WTC11 (cell line): ENCODE measurements around the gene SPATC1L.

Experiments used
- CREM ChIP-seq: sonication (generic); formaldehyde crosslinking; IDR thresholded peaks from 2 replicates; pipeline ENCODE4 v1.8.1; 2022; ENCODE audit warnings: mild to moderate bottlenecking, missing genetic modification reagents, moderate library complexity
- FOXK1 ChIP-seq: sonication (generic); formaldehyde crosslinking; IDR thresholded peaks from 2 replicates; pipeline ENCODE4 v1.8.0; 2022; ENCODE audit warnings: mild to moderate bottlenecking, moderate library complexity, missing genetic modification reagents
- JUN ChIP-seq: sonication (generic); formaldehyde crosslinking; IDR thresholded peaks from 2 replicates; pipeline ENCODE4 v1.8.0; 2023; ENCODE audit warnings: mild to moderate bottlenecking, missing genetic modification reagents
- NFYB ChIP-seq: sonication (generic); formaldehyde crosslinking; conservative IDR thresholded peaks from 2 replicates; pipeline ENCODE4 v1.8.0; 2022; ENCODE audit warnings: low read depth, missing genetic modification reagents
- SP1 ChIP-seq: sonication (generic); formaldehyde crosslinking; conservative IDR thresholded peaks from 2 replicates; pipeline ENCODE4 v1.8.1; 2022; ENCODE audit warnings: missing genetic modification reagents
- ZNF263 ChIP-seq: sonication (generic); formaldehyde crosslinking; IDR thresholded peaks from 2 replicates; pipeline ENCODE4 v1.8.1; 2022; ENCODE audit warnings: low read depth, mild to moderate bottlenecking, moderate library complexity, missing genetic modification reagents
- TF ChIP-seq, protein P1 (sequence below): sonication (generic); formaldehyde crosslinking; IDR thresholded peaks from 2 replicates; pipeline ENCODE4 v1.8.1; 2023; ENCODE audit warnings: mild to moderate bottlenecking, missing genetic modification reagents, moderate library complexity
- TF ChIP-seq, protein P2 (sequence below): fragments of 250-450 bp; sonication (Bioruptor Pico); IDR thresholded peaks from 2 replicates; pipeline ENCODE4 v1.9.0; 2021; ENCODE audit warnings: mild to moderate bottlenecking, borderline replicate concordance
- TF ChIP-seq, protein P3 (sequence below): fragments of 200-600 bp; IDR thresholded peaks from 2 replicates; pipeline ENCODE4 v1.8.0; 2022; ENCODE audit warnings: antibody characterized with exemption
- TF ChIP-seq, protein P4 (sequence below): sonication (generic); formaldehyde crosslinking; IDR thresholded peaks from 2 replicates; pipeline ENCODE4 v1.8.1; 2022; ENCODE audit warnings: low read depth, mild to moderate bottlenecking, moderate library complexity, missing genetic modification reagents, borderline replicate concordance
- TF ChIP-seq, protein P5 (sequence below): sonication (generic); formaldehyde crosslinking; IDR thresholded peaks from 2 replicates; pipeline ENCODE4 v1.8.0; 2022; ENCODE audit warnings: mild to moderate bottlenecking, missing genetic modification reagents

DNA sequence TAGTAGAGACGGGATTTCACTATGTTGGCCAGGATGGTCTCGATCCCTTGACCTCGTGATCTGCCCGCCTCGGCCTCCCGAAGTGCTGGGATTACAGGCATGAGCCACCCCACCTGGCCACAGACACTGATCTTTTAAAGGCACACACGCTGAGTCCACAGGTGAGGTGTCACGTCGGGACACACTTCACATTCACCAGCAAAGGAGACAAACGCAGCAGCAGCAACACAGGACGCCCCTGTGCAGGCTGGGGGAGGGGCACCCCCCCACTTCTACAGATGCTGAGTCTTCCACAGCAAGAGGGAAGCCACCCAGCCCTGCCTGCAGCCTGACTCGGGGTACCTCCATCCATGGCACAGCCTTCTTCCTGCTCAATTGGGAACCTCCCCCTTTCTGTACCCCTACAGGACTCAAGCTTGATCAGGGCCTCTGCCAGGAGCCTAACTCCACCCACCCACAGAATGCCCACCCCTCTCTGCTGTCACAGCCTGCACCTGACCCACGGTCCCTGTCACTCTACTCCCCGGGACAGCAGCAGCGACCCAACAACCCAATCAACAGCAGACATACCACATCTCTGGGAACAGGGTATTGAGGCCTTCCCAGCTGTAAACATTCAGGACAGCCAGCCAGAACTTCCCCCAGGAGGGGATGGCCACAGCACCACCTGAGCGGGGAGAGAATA is 34.8 kb upstream of the SPATC1L start:
- TF ChIP-seq, protein P1, sequence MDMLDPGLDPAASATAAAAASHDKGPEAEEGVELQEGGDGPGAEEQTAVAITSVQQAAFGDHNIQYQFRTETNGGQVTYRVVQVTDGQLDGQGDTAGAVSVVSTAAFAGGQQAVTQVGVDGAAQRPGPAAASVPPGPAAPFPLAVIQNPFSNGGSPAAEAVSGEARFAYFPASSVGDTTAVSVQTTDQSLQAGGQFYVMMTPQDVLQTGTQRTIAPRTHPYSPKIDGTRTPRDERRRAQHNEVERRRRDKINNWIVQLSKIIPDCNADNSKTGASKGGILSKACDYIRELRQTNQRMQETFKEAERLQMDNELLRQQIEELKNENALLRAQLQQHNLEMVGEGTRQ (CRISPR knock-in tag), result no peak
- no peak for TF ChIP-seq JUN (CRISPR knock-in tag)
- TF ChIP-seq FOXK1, result no peak
- TF ChIP-seq, protein P2, sequence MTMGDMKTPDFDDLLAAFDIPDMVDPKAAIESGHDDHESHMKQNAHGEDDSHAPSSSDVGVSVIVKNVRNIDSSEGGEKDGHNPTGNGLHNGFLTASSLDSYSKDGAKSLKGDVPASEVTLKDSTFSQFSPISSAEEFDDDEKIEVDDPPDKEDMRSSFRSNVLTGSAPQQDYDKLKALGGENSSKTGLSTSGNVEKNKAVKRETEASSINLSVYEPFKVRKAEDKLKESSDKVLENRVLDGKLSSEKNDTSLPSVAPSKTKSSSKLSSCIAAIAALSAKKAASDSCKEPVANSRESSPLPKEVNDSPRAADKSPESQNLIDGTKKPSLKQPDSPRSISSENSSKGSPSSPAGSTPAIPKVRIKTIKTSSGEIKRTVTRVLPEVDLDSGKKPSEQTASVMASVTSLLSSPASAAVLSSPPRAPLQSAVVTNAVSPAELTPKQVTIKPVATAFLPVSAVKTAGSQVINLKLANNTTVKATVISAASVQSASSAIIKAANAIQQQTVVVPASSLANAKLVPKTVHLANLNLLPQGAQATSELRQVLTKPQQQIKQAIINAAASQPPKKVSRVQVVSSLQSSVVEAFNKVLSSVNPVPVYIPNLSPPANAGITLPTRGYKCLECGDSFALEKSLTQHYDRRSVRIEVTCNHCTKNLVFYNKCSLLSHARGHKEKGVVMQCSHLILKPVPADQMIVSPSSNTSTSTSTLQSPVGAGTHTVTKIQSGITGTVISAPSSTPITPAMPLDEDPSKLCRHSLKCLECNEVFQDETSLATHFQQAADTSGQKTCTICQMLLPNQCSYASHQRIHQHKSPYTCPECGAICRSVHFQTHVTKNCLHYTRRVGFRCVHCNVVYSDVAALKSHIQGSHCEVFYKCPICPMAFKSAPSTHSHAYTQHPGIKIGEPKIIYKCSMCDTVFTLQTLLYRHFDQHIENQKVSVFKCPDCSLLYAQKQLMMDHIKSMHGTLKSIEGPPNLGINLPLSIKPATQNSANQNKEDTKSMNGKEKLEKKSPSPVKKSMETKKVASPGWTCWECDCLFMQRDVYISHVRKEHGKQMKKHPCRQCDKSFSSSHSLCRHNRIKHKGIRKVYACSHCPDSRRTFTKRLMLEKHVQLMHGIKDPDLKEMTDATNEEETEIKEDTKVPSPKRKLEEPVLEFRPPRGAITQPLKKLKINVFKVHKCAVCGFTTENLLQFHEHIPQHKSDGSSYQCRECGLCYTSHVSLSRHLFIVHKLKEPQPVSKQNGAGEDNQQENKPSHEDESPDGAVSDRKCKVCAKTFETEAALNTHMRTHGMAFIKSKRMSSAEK, result no peak
- TF ChIP-seq SP1 (CRISPR knock-in tag), result no peak
- TF ChIP-seq, protein P3, sequence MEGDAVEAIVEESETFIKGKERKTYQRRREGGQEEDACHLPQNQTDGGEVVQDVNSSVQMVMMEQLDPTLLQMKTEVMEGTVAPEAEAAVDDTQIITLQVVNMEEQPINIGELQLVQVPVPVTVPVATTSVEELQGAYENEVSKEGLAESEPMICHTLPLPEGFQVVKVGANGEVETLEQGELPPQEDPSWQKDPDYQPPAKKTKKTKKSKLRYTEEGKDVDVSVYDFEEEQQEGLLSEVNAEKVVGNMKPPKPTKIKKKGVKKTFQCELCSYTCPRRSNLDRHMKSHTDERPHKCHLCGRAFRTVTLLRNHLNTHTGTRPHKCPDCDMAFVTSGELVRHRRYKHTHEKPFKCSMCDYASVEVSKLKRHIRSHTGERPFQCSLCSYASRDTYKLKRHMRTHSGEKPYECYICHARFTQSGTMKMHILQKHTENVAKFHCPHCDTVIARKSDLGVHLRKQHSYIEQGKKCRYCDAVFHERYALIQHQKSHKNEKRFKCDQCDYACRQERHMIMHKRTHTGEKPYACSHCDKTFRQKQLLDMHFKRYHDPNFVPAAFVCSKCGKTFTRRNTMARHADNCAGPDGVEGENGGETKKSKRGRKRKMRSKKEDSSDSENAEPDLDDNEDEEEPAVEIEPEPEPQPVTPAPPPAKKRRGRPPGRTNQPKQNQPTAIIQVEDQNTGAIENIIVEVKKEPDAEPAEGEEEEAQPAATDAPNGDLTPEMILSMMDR, result no peak
- TF ChIP-seq, protein P4, sequence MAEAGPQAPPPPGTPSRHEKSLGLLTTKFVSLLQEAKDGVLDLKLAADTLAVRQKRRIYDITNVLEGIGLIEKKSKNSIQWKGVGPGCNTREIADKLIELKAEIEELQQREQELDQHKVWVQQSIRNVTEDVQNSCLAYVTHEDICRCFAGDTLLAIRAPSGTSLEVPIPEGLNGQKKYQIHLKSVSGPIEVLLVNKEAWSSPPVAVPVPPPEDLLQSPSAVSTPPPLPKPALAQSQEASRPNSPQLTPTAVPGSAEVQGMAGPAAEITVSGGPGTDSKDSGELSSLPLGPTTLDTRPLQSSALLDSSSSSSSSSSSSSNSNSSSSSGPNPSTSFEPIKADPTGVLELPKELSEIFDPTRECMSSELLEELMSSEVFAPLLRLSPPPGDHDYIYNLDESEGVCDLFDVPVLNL, result no peak
- TF ChIP-seq, protein P5, sequence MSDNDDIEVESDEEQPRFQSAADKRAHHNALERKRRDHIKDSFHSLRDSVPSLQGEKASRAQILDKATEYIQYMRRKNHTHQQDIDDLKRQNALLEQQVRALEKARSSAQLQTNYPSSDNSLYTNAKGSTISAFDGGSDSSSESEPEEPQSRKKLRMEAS (CRISPR knock-in tag), result no peak
- TF ChIP-seq CREM (CRISPR knock-in tag), result no peak
- no peak for TF ChIP-seq ZNF263
- TF ChIP-seq NFYB (CRISPR knock-in tag), result no peak
